ENCODE measurements around the gene NEIL1.
"Not testable (repeated sequence)": the region's sequence is repeated elsewhere in the genome, so short reads cannot be mapped to it uniquely, and the experiment has no call there.

The NEIL1 gene

DNA sequence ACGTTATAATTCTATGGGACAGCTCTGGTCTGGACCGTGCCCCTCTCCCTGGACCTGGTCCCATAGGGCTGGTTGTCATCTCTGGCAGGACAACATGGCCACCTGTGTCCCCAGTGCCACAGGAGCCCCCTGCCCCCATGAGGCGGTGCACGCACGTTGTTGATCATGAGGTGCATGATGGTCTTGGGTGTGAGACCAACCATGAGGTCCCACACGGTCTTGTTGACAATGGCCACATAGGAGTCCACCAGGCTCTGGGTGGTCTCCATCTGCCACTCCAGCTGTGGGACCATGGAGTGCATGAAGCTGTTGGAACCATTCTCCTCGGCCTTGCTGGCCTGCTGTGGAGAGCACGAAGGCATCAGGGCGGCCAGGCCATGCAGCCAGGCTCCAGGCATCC, 44.5 kb upstream of the NEIL1 start:
- no peak overlapping the region for H2BK12ac ChIP-seq (ENCODE audit: low read length in 2 of 2)
- H2BK5ac ChIP-seq (ENCODE audit: low read depth, low read length, poor library complexity, severe bottlenecking) = no peak overlapping the region
- no peak overlapping the region for H3K27ac ChIP-seq (ENCODE audit: low read length, poor library complexity, severe bottlenecking)
- no peak overlapping the region for H2BK15ac ChIP-seq (ENCODE audit: low read depth, poor library complexity, severe bottlenecking)
- H3K4me1 ChIP-seq (ENCODE audit: control insufficient read depth, insufficient read depth, low read depth, low read length) = no peaks in the 10 kb centered on the region
- DNase-seq = no peak
- H4K91ac ChIP-seq (ENCODE audit: low read length) = no peak overlapping the region
- no peak overlapping the region for H3K23ac ChIP-seq (ENCODE audit: low read length in 2 of 2)
- H2AFZ ChIP-seq (ENCODE audit: low read depth, low read length) = no peak overlapping the region
- H2AK5ac ChIP-seq (ENCODE audit: low read length, severe bottlenecking) = no peak overlapping the region
- no peak overlapping the region for H3K4ac ChIP-seq (ENCODE audit: low read depth in 1 of 2, low read length in 2 of 2)
- H3K14ac ChIP-seq (ENCODE audit: low read length in 2 of 2) = no peak overlapping the region
- H2BK120ac ChIP-seq (ENCODE audit: low read depth, low read length) = no peak overlapping the region
- H4K8ac ChIP-seq (ENCODE audit: low read length) = no peak overlapping the region
- 80% methylated on average over 9 of the region's 9 CpGs for WGBS
- H3K36me3 ChIP-seq (ENCODE audit: control insufficient read depth in 1 of 2, insufficient read depth in 2 of 2, low read depth in 1 of 2, low read length in 2 of 2) = no peaks in the 10 kb centered on the region
- no peak overlapping the region for H3K18ac ChIP-seq (ENCODE audit: low read depth in 1 of 2, low read length in 2 of 2)
- H3K9me3 ChIP-seq (ENCODE audit: control insufficient read depth, low read length) = no peaks in the 10 kb centered on the region
- peaks cover 22 to 36% of the 10 kb centered on the region in 2 experiments for H3K27me3 ChIP-seq (ENCODE audit: control insufficient read depth in 1 of 2, insufficient read depth in 1 of 2, low read length in 2 of 2)
- H3K4me3 ChIP-seq (ENCODE audit: insufficient read depth in 1 of 2, low read depth in 1 of 2, low read length in 2 of 2) = no peak overlapping the region
- H3K79me1 ChIP-seq (replicated peaks; ENCODE audit: low read length, poor library complexity, severe bottlenecking) = no peaks in the 10 kb centered on the region
- no peak overlapping the region for H3K9ac ChIP-seq (ENCODE audit: low read length)
- H3K4me2 ChIP-seq (ENCODE audit: low read length, poor library complexity, severe bottlenecking) = no peak overlapping the region

DNA sequence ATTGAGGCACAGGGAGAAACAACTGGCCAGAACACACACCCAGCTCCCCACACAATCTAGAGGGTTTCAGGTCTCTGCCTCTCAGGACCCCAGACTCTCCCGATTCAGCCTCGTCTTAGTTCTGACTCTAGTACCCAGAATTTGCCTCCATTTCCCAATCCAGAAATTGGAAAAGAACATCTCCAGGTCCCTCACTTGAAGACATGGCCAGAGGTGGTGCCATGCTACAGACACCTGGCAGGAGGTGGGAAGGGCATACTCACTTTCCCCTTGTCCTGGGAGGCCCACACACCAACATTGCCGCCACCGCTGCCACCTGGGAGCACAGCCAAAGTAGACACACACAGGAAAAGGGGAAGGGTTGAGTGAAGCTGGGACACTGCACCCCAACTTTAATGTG, 44.1 kb upstream of the NEIL1 start:
- H4K8ac ChIP-seq (ENCODE audit: low read length); H3K23ac ChIP-seq (ENCODE audit: low read length in 2 of 2); H3K36me3 ChIP-seq (ENCODE audit: control insufficient read depth in 1 of 2, insufficient read depth in 2 of 2, low read depth in 1 of 2, low read length in 2 of 2); H3K79me1 ChIP-seq (replicated peaks; ENCODE audit: low read length, poor library complexity, severe bottlenecking); H3K18ac ChIP-seq (ENCODE audit: low read depth in 1 of 2, low read length in 2 of 2); DNase-seq; H2BK12ac ChIP-seq (ENCODE audit: low read length in 2 of 2); H3K4me1 ChIP-seq (ENCODE audit: control insufficient read depth, insufficient read depth, low read depth, low read length); H2BK120ac ChIP-seq (ENCODE audit: low read depth, low read length); H3K27ac ChIP-seq (ENCODE audit: low read length, poor library complexity, severe bottlenecking); H2BK15ac ChIP-seq (ENCODE audit: low read depth, poor library complexity, severe bottlenecking); H3K9ac ChIP-seq (ENCODE audit: low read length); H3K4me2 ChIP-seq (ENCODE audit: low read length, poor library complexity, severe bottlenecking); H2AK5ac ChIP-seq (ENCODE audit: low read length, severe bottlenecking); H2AFZ ChIP-seq (ENCODE audit: low read depth, low read length); H3K14ac ChIP-seq (ENCODE audit: low read length in 2 of 2); H3K4me3 ChIP-seq (ENCODE audit: insufficient read depth in 1 of 2, low read depth in 1 of 2, low read length in 2 of 2); H3K4ac ChIP-seq (ENCODE audit: low read depth in 1 of 2, low read length in 2 of 2); H4K91ac ChIP-seq (ENCODE audit: low read length); H3K9me3 ChIP-seq (ENCODE audit: control insufficient read depth, low read length); H2BK5ac ChIP-seq (ENCODE audit: low read depth, low read length, poor library complexity, severe bottlenecking): not testable (repeated sequence)
- H3K27me3 ChIP-seq (ENCODE audit: control insufficient read depth in 1 of 2, insufficient read depth in 1 of 2, low read length in 2 of 2) = peaks cover 22 to 40% of the 10 kb centered on the region in 2 experiments
- 85% methylated on average over 2 of the region's 4 CpGs for WGBS

DNA sequence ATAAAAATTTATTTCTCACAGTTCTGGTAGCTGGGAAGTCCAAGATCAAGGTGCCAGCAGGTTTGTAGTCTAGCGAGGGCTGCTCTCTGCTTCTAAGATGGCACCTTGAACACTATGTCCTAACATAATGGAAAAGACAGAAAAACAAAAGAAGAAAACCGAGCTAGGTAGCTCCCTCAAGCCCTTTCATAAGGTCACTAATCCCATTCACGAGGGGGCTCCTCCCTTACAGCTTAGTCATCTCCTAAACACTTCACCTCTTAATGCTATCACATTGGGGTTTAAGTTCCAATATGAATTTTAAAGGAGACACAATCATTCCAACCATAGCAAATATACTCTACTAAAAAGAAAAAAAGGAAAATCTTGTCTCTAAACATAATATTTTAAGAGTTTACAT, 40.7 kb upstream of the NEIL1 start:
- Histone ChIP-seq H2BK120ac (ENCODE audit: low read depth, low read length) (no peak overlapping the region), H3K27ac (ENCODE audit: low read length, poor library complexity, severe bottlenecking) (no peak overlapping the region), H3K4me2 (ENCODE audit: low read length, poor library complexity, severe bottlenecking) (no peak overlapping the region), H3K14ac (ENCODE audit: low read length in 2 of 2) (no peak overlapping the region), H3K79me1 (replicated peaks; ENCODE audit: low read length, poor library complexity, severe bottlenecking) (no peaks in the 10 kb centered on the region), H2BK5ac (ENCODE audit: low read depth, low read length, poor library complexity, severe bottlenecking) (no peak overlapping the region), H3K9me3 (ENCODE audit: control insufficient read depth, low read length) (no peaks in the 10 kb centered on the region), H3K27me3 (ENCODE audit: control insufficient read depth in 1 of 2, insufficient read depth in 1 of 2, low read length in 2 of 2) (peaks cover 22 to 67% of the 10 kb centered on the region in 2 experiments), H3K4ac (ENCODE audit: low read depth in 1 of 2, low read length in 2 of 2) (no peak overlapping the region), H4K91ac (ENCODE audit: low read length) (no peak overlapping the region), H3K4me3 (ENCODE audit: insufficient read depth in 1 of 2, low read depth in 1 of 2, low read length in 2 of 2) (no peak overlapping the region), H2BK12ac (ENCODE audit: low read length in 2 of 2) (no peak overlapping the region), H3K9ac (ENCODE audit: low read length) (no peak overlapping the region), H3K18ac (ENCODE audit: low read depth in 1 of 2, low read length in 2 of 2) (no peak overlapping the region), H2AFZ (ENCODE audit: low read depth, low read length) (no peak overlapping the region), H3K4me1 (ENCODE audit: control insufficient read depth, insufficient read depth, low read depth, low read length) (peaks cover 6% of the 10 kb centered on the region), H3K36me3 (ENCODE audit: control insufficient read depth in 1 of 2, insufficient read depth in 2 of 2, low read depth in 1 of 2, low read length in 2 of 2) (no peaks in the 10 kb centered on the region), H4K8ac (ENCODE audit: low read length) (no peak overlapping the region), H2AK5ac (ENCODE audit: low read length, severe bottlenecking) (no peak overlapping the region), H2BK15ac (ENCODE audit: low read depth, poor library complexity, severe bottlenecking) (no peak overlapping the region), H3K23ac (ENCODE audit: low read length in 2 of 2) (no peak overlapping the region)
- 56% methylated on average over 2 of the region's 3 CpGs for WGBS
- DNase-seq = no peak

DNA sequence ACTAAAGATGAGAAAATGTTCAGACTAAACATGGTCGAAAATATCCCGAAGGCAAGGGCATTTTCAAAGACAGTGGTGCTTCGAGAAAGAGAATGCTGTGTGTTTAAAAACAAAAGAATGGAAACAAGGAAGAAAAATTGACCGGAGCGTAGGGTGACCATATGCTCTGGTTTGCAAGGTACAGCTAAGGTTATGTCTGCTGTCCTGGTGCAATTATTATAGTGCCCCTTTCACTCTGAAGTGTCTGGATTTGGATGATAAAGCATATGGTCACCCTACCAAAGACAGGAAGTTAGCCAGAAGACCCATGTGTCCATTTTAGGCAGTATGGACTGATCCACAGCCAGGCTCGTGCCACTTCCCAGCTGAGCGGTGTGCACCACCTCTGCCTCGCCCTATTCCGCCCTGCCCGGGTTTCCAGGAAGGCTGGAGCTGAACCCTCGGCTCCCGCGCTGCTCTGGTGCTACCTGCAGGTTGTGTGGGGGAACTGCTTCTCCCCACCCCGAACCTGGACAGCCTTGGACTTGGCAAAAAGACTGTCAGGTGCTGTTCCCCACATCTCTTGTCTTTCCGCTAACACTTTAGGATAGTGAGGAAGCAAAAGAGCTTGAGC, 39.0 kb upstream of the NEIL1 start:
- Histone ChIP-seq H2AFZ (ENCODE audit: low read depth, low read length) (peak overlapping the region; percentile 36), H2BK120ac (ENCODE audit: low read depth, low read length) (no peak overlapping the region), H3K9ac (ENCODE audit: low read length) (no peak overlapping the region), H3K36me3 (ENCODE audit: control insufficient read depth in 1 of 2, insufficient read depth in 2 of 2, low read depth in 1 of 2, low read length in 2 of 2) (no peaks in the 10 kb centered on the region), H2BK12ac (ENCODE audit: low read length in 2 of 2) (no peak overlapping the region), H3K4me3 (ENCODE audit: insufficient read depth in 1 of 2, low read depth in 1 of 2, low read length in 2 of 2) (no peak overlapping the region), H3K4me2 (ENCODE audit: low read length, poor library complexity, severe bottlenecking) (no peak overlapping the region), H3K79me1 (replicated peaks; ENCODE audit: low read length, poor library complexity, severe bottlenecking) (no peaks in the 10 kb centered on the region), H3K27ac (ENCODE audit: low read length, poor library complexity, severe bottlenecking) (no peak overlapping the region), H4K91ac (ENCODE audit: low read length) (no peak overlapping the region), H3K27me3 (ENCODE audit: control insufficient read depth in 1 of 2, insufficient read depth in 1 of 2, low read length in 2 of 2) (peaks cover 19 to 67% of the 10 kb centered on the region in 2 experiments), H3K14ac (ENCODE audit: low read length in 2 of 2) (no peak overlapping the region), H3K9me3 (ENCODE audit: control insufficient read depth, low read length) (no peaks in the 10 kb centered on the region), H2BK5ac (ENCODE audit: low read depth, low read length, poor library complexity, severe bottlenecking) (no peak overlapping the region), H3K18ac (ENCODE audit: low read depth in 1 of 2, low read length in 2 of 2) (no peak overlapping the region), H4K8ac (ENCODE audit: low read length) (no peak overlapping the region), H3K4me1 (ENCODE audit: control insufficient read depth, insufficient read depth, low read depth, low read length) (peaks cover 6% of the 10 kb centered on the region), H3K4ac (ENCODE audit: low read depth in 1 of 2, low read length in 2 of 2) (no peak overlapping the region), H3K23ac (ENCODE audit: low read length in 2 of 2) (no peak overlapping the region), H2AK5ac (ENCODE audit: low read length, severe bottlenecking) (no peak overlapping the region), H2BK15ac (ENCODE audit: low read depth, poor library complexity, severe bottlenecking) (no peak overlapping the region)
- 38% methylated on average over 15 of the region's 15 CpGs for WGBS
- peak; percentile 7 for DNase-seq
